H1 (cell line): ENCODE data around the gene PDS5A. TPM values are rescaled to one million over a fixed set of nuclear protein-coding genes. Genes with fewer than 3 reads are reported as not detected.

Source experiments
- CHD7 ChIP-seq: fragments of 300-600 bp; sonication (generic); IDR thresholded peaks from 2 replicates; pipeline ENCODE4 v1.7.1; 2012; ENCODE audit warnings: low read length, moderate library complexity, mild to moderate bottlenecking, inconsistent platforms; ENCODE audit not compliant: insufficient replicate concordance
- POLR2A ChIP-seq, 2 experiments: IDR thresholded peaks; 1 replicate in 1 of 2; 2 replicates in 1 of 2; pipeline ENCODE4 v1.6.1; 2011; ENCODE audit warnings: low read depth in 2 of 2, low read length in 2 of 2, mild to moderate bottlenecking in 2 of 2; ENCODE audit errors: control extremely low read depth in 1 of 2
- RFX5 ChIP-seq: IDR thresholded peaks from 2 replicates; pipeline ENCODE4 v1.6.1; 2011; ENCODE audit warnings: low read depth, low read length, improper control_type of control experiment, borderline replicate concordance
- SP1 ChIP-seq: IDR thresholded peaks from 2 replicates; pipeline ENCODE4 v1.6.1; 2011; ENCODE audit warnings: low read depth, low read length
- USF2 ChIP-seq: IDR thresholded peaks from 2 replicates; pipeline ENCODE4 v1.6.1; 2011; ENCODE audit warnings: low read length, improper control_type of control experiment
- polyA plus RNA-seq, 7 experiments: library from polyadenylated mRNA; depleted of rRNA in 3 of 7; stranded (reverse) in 5 of 7; unstranded in 2 of 7; fragments of >200 nt in 5 of 7; fragments of 200-250 nt in 2 of 7; gene quantifications; 1 replicate in 5 of 7; 2 replicates in 1 of 7; 4 replicates in 1 of 7; pipeline versions ENCODE4 v1.2.1 to v1.2.3, GENCODE V29; 2011 to 2013; ENCODE audit warnings: missing spikeins in 2 of 7, mixed read lengths in 2 of 7
- total RNA-seq: library from RNA; stranded (reverse); fragmentation: NEBNext Ultra II Directional; extraction: Animal tissue kit (Norgen Biotek cat#: 25700); gene quantifications from 2 replicates; pipeline ENCODE4 v1.2.1, GENCODE V29; 2021

PDS5A gene
- total and polyA plus RNA-seq, 2 of the 8 experiments (the other 6 are each of a cell fraction or from before 2014, with no cell fraction given), result 15.5 to 76.6 TPM

GRCh38 chr4:39822662-39823061, 155.0 kb downstream of the PDS5A start (continued):
- TF ChIP-seq CHD7 (no peak), RFX5 (no peak), USF2 (no peak), SP1 (no peak), POLR2A (IDR thresholded peaks at IDR 0.05; ENCODE audit: control extremely low read depth in 1 of 2, low read depth in 2 of 2, low read length in 2 of 2) (no peak)
